ENCODE results near the gene CHN1.

Gene CHN1

GRCh38 chr2:174971868-174972781 lies 33.1 kb downstream of the CHN1 start:
- no peak for DNase-seq (ENCODE audit: low spot score)

DNA sequence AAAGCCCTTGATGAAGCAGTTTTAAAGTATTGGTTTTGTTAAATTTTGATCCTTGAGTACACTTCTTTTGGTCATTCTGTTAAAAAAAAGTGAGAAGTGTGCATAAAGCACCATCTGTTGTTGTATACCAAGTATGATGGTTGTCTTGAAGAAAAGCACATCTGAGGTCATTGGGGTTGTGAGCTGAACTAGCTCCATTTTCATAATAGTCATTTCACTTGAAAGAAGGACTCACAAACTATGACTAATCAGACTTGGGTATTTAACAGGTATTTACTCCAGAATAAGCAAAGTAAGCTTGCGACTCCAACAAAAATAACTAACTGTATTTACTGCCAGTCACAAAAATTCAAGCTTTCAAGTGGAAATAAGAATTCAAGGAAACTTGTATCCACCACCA lies 35.1 kb downstream of the CHN1 start:
- no peak for DNase-seq (ENCODE audit: low spot score)

DNA sequence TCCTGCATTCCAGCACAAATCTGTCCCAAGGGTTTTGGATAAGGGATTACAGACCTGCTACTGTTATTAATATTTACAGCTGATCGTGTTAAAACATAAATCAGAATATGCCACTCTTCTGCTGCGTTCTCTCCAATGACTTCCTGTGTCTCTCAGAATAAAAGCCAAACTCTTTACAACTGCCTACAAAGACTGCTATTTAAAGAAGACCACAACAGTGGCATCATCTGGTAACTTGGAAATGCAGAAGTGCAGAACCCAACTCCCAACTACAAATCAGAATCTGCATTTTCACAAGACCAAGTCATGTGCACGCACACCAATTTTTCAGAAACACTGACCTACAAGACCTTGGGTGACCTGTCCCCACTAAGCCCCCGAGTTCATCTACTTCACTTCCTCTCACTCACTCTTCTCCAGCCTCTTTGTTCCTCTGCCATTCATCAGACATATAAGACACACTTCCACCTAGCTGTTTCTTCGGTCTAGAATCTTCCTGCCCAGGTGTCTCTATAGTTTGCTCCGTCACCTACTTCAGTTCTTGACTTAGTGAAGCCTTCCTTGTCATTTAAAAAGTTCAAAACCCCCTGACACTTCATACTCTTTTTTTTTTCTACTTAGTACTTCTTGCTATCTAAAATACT lies 36.0 kb downstream of the CHN1 start:
- no peak for DNase-seq (ENCODE audit: low spot score)

DNA sequence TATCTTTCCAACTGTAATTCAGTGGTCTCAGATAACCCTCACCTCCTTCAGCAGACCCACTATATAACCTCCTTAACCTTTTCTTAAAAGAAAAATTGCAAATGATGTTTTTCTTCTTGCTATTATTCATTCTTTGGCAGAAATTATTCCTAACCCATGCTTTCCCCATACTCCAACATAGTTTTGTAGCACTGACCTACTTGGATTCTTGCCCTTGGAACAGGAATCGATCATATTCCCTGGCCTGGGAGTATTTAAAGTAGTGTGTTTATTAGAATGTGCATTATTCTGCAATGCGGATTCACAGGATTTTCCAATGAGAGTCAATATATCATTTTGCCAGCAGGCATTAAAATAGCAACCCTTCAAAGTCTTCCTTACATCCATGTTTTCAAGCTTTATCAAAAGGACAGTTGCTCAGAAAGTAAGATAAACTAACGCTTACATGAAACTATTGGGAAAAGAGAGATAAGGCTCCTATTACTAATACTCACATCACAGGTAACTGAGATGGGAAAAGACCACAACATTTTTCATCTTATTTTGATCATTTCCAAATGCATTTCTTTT lies 37.4 kb downstream of the CHN1 start:
- no peak for DNase-seq (ENCODE audit: low spot score)

DNA sequence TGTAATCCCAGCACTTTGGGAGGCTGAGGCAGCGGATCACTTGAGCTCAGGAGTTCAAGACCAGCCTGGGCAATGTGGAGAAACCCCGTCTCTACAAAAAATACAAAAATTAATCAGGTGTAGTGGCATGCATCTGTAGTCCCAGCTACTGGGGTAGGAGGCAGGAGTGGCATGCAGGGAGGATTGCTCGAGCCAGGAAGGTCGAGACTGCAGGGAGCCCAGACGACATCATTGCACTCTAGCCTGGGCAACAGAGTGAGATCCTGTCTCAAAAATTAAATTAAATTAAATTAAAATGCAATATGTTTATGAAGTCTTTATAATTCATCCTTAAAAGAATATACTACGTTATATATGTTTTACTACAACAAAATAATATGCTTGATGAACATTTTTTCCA lies 38.1 kb downstream of the CHN1 start:
- no peak for DNase-seq (ENCODE audit: low spot score)

DNA sequence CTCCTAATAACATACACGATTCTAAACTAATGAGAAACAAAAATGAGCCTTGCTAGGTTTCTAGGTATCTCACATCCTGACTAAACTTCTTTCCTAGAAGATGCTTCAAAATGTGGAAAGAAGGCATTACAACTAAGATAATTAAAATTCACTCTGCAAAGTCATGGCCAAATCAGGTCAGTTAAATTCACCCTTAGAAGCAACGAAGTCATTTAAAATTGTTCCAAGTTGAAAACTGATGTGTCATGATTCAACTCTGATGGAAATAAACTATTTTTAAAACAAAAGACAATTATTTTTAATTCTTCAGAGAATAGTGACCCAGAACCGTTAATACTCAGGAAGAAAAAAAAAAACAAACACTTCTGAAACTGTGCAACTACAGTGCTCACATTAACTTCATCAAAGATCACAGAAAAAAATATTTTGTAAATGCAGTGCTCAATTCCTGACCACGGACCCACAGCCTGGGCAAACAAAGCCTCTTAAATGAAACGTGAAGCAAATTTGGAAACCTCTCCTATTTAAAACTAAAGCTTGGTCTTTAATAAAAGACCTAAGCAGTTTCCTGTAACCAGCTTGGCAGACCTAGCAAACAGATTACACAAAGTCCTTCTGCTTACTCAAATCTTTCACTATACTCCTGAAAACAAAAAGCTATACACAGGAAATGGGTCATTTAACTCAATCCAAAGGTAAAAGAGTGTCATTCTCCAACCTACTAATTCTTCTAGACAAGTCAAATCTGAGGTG lies 39.0 kb downstream of the CHN1 start:
- DNase-seq (ENCODE audit: low spot score) = peak; percentile 39

DNA sequence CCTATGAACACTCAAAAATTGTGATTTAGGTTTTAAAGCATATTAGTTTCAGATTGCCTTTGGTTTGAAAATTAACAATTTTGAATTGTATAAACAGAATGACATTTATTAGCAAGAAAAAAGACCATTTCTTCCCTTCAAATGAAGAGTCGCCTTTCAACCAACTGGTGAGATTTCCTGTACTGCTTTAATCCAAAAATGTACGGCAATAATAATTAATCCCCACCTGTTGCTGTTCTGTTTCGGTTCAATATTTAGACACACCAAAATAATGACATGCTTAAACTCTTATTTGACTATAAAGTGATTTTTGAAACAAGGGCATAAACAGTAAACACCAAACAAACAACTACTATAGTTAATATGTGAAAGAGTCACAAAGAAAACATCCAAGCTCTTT lies 39.6 kb downstream of the CHN1 start:
- DNase-seq (ENCODE audit: low spot score) = no peak

DNA sequence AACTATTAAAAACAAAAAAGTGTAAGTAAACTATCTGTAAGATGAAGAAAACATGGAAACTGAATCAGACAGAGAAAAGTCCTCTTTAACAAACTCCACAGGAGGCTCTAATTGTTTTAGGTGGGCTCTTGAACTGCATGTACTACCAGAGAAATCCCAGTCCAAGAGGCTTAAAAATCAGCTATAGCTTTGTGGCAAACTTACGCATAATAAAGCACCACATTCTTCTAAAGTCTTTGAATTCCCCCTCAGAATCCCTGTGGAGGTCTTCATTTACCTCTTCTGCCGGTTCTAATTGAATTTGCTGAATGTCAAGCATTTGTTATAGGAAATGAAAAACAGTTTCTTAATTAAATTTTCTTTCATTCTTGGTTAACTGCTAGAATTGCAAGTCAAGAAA lies 40.8 kb downstream of the CHN1 start:
- DNase-seq (ENCODE audit: low spot score) = no peak

DNA sequence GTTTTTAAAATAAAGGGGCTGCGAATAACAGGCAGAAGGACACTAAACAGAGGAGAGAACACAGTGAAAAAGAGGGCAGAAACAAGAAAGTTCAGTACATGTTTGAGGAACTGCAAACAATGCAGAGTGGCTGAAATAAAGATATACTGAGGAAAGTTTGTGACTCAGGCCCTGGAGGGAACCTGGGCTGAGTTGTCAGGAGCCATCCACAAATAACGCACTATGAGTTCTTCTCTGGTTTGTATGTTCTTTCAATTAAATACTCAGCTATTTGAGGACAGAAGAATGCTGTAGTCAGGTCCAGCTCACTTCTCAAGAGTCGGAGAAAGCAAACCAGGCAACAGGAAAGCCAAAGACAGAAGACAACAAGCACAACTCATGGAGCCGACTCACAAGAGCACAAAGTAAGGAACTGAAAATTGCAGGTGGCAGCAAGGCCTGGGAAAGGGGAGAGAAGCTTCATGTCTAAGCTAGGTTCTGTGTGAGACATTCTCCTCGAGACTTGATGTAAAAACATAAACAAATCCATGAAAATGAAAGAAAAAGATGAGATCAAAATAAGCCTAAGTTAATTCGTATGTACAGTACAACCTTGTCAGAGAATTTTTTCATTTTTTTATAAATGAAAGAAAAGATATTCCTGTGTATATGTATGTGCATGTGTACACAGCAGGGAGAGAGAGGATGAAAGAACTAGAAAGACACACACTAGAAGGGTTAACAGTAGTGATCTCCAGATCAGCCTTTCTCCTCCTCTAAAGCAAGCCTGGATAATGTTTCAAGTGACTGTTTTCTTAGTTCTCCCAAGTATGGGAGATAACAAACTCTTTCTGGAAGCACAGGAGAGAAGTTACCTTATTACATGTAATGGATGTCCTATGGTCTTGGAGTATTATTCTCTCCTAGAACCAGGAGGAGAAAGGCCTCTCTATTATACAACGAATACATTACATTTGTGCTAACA lies 41.5 kb downstream of the CHN1 start:
- no peak for DNase-seq (ENCODE audit: low spot score)

DNA sequence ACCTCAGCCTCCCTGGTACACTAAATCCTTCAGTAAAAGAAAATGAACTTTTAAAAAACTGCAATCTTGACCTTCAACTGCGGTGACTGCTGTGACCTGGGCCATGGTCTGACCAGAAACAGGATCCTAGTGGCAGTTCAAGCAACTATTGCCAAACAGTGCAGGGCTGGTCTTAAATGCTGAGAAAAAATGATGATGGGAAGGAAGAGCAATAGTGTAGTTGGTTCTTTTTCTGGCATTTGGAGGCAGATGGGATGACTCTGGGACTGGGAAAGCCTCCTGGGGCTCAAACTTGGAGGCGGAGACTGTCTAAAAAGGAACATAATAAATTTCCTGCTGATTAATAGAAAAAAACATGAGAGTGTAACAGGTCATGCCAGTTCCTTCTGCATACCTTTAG lies 45.4 kb downstream of the CHN1 start:
- no peak for DNase-seq (ENCODE audit: low spot score)

DNA sequence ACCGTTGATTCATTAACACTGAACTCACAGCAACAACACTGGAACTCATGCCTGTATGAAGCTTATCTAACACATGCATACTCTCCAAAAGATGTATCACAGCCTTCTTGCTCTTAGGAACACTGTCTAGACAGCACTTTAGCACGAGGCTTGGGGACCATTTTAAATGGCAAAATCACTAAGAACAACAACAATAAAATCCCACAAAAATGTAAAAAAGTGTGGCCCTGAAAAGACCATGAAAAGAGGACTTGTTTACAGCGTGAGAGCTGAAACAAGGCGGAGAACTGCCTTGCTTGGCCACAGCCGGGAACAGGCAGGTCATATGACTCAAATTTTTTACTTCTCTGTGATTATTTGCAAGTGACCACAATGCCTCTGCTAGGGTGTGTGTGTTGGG lies 48.1 kb downstream of the CHN1 start:
- no peak for DNase-seq (ENCODE audit: low spot score)

DNA sequence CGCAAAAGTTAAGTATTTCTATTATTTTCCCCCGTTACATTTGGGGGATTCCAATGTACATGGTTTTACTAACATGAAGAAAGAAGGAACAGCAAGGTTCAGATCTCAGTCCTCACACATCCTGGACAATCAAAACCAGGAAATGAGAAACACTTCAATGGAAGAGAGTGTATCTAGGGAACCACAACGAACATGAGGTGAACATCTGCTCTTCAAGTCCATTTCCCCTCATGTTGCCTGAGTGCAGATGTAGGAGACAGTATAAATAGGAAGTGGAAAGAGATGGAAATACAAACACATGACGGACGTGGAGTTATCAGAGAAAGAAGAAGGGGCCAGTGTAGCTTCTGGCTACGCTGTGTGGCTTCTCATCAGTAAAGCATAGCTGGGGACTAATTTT lies 52.6 kb downstream of the CHN1 start:
- DNase-seq (ENCODE audit: low spot score) = no peak

- no peak for DNase-seq (ENCODE audit: low spot score)
Measured at GRCh38 chr2:174951745-174952144, 53.4 kb downstream of the CHN1 start.

- no peak for DNase-seq (ENCODE audit: low spot score)
Measured at GRCh38 chr2:174949988-174950687, 55.0 kb downstream of the CHN1 start.

DNA sequence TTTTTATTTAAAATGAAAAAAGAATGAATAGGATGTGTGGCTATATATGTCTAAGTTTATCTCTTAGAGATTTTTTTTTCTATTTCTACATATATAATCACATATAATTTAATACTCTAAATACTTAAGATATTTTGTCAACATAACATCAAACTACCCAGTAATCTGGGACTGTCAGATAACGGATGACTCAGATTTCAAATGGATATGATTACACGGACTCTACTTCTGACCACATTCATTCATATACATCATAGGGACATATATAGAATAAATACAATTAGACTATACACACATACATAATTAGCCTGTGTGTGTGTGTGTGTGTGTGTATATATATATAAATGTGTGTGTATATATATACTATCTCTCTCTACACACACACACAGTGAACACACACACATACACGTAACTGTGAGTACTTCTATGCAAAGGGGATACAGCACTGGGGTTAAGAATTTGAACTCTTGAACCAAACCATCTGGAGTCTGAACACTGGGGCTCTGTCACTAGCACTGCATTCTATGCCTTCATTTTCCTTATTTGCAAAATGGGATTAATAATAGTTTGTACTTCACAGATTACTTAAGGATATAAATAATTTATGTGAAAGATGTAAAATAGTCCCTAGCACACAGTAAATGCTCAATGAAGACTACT lies 59.5 kb downstream of the CHN1 start:
- no peak for DNase-seq (ENCODE audit: low spot score)

DNA sequence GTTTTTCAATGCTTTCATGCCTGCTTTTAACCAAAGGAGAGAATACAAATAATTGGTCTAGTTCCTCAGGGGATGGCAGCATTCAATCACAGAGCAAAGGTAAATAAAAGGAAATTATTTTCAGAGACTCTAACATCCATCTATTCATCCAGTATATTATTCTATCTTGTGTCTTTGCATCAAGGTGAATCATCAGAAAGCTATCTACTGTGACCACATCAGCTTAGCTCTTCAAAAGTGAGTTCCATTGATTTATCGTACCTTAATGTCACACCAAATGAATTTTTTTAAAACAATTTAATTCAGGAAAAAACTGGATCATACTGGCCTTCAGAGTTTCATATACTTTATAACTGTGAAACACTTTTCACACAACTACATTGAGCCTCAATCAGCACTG lies 66.1 kb downstream of the CHN1 start:
- no peak for DNase-seq (ENCODE audit: low spot score)

DNA sequence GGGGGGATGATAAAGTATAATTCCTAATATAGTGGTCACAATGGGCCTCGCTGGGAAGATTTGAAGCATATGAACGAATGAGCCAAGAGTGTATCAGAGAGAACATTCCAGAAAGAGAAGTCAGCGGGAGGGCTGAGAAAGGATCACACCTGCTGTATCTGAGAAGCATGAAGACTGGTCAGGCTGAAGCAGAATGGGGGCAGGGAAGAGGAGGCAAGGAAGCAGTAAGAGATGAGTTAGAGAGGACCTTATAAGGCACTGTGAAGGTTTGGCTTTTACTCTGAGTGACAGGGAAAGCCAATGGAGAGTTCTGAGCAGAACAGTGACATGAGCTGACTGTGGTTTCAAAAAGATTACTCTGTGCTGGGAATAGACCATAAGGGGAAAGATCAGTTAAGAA lies 73.5 kb downstream of the CHN1 start:
- no peak for DNase-seq (ENCODE audit: low spot score)

- DNase-seq (ENCODE audit: low spot score) = no peak
Measured at GRCh38 chr2:174929786-174930185, 75.4 kb downstream of the CHN1 start.

GRCh38 chr2:174925046-174925784 lies 80.0 kb downstream of the CHN1 start:
- no peak for DNase-seq (ENCODE audit: low spot score)

All from putamen (tissue), 1 donor.